ENCODE results near the gene SP140. TPM values are rescaled to one million over a fixed set of nuclear protein-coding genes. Genes with fewer than 3 reads are reported as not detected.
A peak's percentile ranks its signal among the peaks of the same experiment; 100 is the strongest.

The SP140 gene
- total RNA-seq, 1 donor from 2014 or later, result 4.6 TPM

GRCh38 chr2:230324503-230324902 is 99.0 kb downstream of the SP140 start:
- no peak overlapping the region for H3K4me3 ChIP-seq (ENCODE audit: low read depth, low read length)
- no peak for TF ChIP-seq CTCF (conservative IDR thresholded peaks at IDR 0.05; ENCODE audit: low read depth, low read length)
- DNase-seq (ENCODE audit: low read depth), result no peak

GRCh38 chr2:230325316-230326243 is 100.0 kb downstream of the SP140 start:
- TF ChIP-seq CTCF (conservative IDR thresholded peaks at IDR 0.05; ENCODE audit: low read depth, low read length), result no peak
- H3K4me3 ChIP-seq (ENCODE audit: low read depth, low read length), result no peak overlapping the region
- DNase-seq (ENCODE audit: low read depth), result no peak

GRCh38 chr2:230326453-230327417 is 101.2 kb downstream of the SP140 start, which contains the start of gene SP140L:
TSS of gene SP140L (plus strand) at chr2:230327193. CDS start at chr2:230327270, 77 bp downstream.
- H3K4me3 ChIP-seq (ENCODE audit: low read depth, low read length), result peak within 1 kb of the TSS; percentile 61
- no peak for TF ChIP-seq CTCF (conservative IDR thresholded peaks at IDR 0.05; ENCODE audit: low read depth, low read length)
- DNase-seq (ENCODE audit: low read depth), result peak; percentile 30

GRCh38 chr2:230327418-230328154 is 102.0 kb downstream of the SP140 start:
- DNase-seq (ENCODE audit: low read depth), result no peak
- no peak for TF ChIP-seq CTCF (conservative IDR thresholded peaks at IDR 0.05; ENCODE audit: low read depth, low read length)
- peak overlapping the region; percentile 61 for H3K4me3 ChIP-seq (ENCODE audit: low read depth, low read length)

GRCh38 chr2:230328155-230328458 is 102.6 kb downstream of the SP140 start:
- TF ChIP-seq CTCF (conservative IDR thresholded peaks at IDR 0.05; ENCODE audit: low read depth, low read length), result no peak
- peak overlapping the region; percentile 61 for H3K4me3 ChIP-seq (ENCODE audit: low read depth, low read length)
- no peak for DNase-seq (ENCODE audit: low read depth)

- no peak for DNase-seq (ENCODE audit: low read depth)
- no peak for TF ChIP-seq CTCF (conservative IDR thresholded peaks at IDR 0.05; ENCODE audit: low read depth, low read length)
- no peak overlapping the region for H3K4me3 ChIP-seq (ENCODE audit: low read depth, low read length)
Measured at GRCh38 chr2:230329946-230330605, 104.5 kb downstream of the SP140 start.

Data from epithelial cell of proximal tubule (primary cell).